A549 treated with CpdA at 1 μM for 4 hours (cell line): ENCODE measurements around the gene SLC15A2. TPM values are rescaled to one million over a fixed set of nuclear protein-coding genes. Genes with fewer than 3 reads are reported as not detected.

Source experiments
- total RNA-seq: library from RNA; stranded (reverse); fragments of 200-300 nt; extraction: Qiagen RNA extraction; gene quantifications from 5 replicates; pipeline ENCODE4 v1.2.3, GENCODE V29; 2022; ENCODE audit warnings: low read depth

The SLC15A2 gene
- total RNA-seq = 0.12 to 0.41 TPM (median 0.35 TPM) in 5 replicates

GRCh38 chr3:121894301-121894990 lies at the start of gene SLC15A2:
SLC15A2 (plus strand) TSS chr3:121894401; CDS start chr3:121894477, 76 bp downstream.

Other genes with a start within 250 kb of the SLC15A2 start
- 0.07 to 0.45 TPM (median 0.13 TPM) in 5 replicates for gene HCLS1, start 233.5 kb upstream of the SLC15A2 start, total RNA-seq
- gene GOLGB1, start 144.7 kb upstream of the SLC15A2 start, total RNA-seq = 15.4 to 20.6 TPM (median 17.3 TPM) in 5 replicates
- 9.7 to 15.0 TPM (median 11.1 TPM) in 5 replicates for gene IQCB1, start 59.3 kb upstream of the SLC15A2 start, total RNA-seq
- 2.1 to 3.1 TPM (median 2.4 TPM) in 5 replicates for gene EAF2, start 59.2 kb upstream of the SLC15A2 start, total RNA-seq
- not detected in 5 replicates for gene ILDR1, start 127.8 kb downstream of the SLC15A2 start, total RNA-seq
- gene CD86, start 161.0 kb downstream of the SLC15A2 start, total RNA-seq = not detected in 5 replicates